Caco-2 (cell line): ENCODE results near the gene NCAPH2. TPM values are rescaled to one million over a fixed set of nuclear protein-coding genes. Genes with fewer than 3 reads are reported as not detected.

Source experiments
- BruUV-seq: library from RNA; stranded (reverse); fragments of 400-500 nt; replicated peaks from 2 replicates; lab custom pipeline; 2021; lab: Mats Ljungman, UMichigan
- CTCF ChIA-PET: fragments of 300-600 bp; sonication (Branson Sonifier 250); formaldehyde crosslinking; loops from one replicate; lab custom pipeline; 2022; ENCODE audit warnings: antibody characterized with exemption; lab: Charles Lee
- POLR2A ChIA-PET: fragments of 300-600 bp; sonication (Branson Sonifier 250); formaldehyde crosslinking; loops from one replicate; lab custom pipeline; 2022; ENCODE audit warnings: antibody characterized with exemption; lab: Charles Lee
- DNase-seq, 2 experiments: peaks; one replicate each; pipeline versions ENCODE4 v3.0.0 to v3.0.0-alpha.2; 2020 to 2022
- H3K27me3 ChIP-seq: replicated peaks from 2 replicates; pipeline ENCODE4 v1.6.0; 2011; ENCODE audit warnings: low read length; ENCODE audit not compliant: control insufficient read depth, insufficient read depth
- H3K36me3 ChIP-seq: 2 replicates; pipeline ENCODE4 v1.5.1; 2011; ENCODE audit warnings: low read length; ENCODE audit not compliant: control insufficient read depth, insufficient read depth
- H3K4me1 ChIP-seq: fragments of 250-450 bp; sonication (Bioruptor Pico); 2 replicates; pipeline ENCODE4 v1.5.1; 2020; ENCODE audit warnings: mild to moderate bottlenecking
- H3K4me3 ChIP-seq: 2 replicates; pipeline ENCODE4 v1.5.1; 2011; ENCODE audit warnings: low read depth, mild to moderate bottlenecking, control low read depth, low read length
- H3K9me3 ChIP-seq: fragments of 250-450 bp; sonication (Bioruptor Pico); 2 replicates; pipeline ENCODE4 v1.5.1; 2020; ENCODE audit warnings: mild to moderate bottlenecking, moderate library complexity
- H3K27ac Mint-ChIP-seq: one replicate; pipeline ENCODE4 v1.8.0; 2022; ENCODE audit warnings: mixed read lengths; ENCODE audit not compliant: unreplicated experiment
- H3K27me3 Mint-ChIP-seq: one replicate; pipeline ENCODE4 v1.8.0; 2022; ENCODE audit warnings: mixed read lengths; ENCODE audit not compliant: insufficient read depth, unreplicated experiment
- H3K36me3 Mint-ChIP-seq: one replicate; pipeline ENCODE4 v1.8.0; 2022; ENCODE audit warnings: mild to moderate bottlenecking, mixed read lengths; ENCODE audit not compliant: insufficient read depth, unreplicated experiment
- H3K4me1 Mint-ChIP-seq: one replicate; pipeline ENCODE4 v1.8.0; 2022; ENCODE audit warnings: low read depth, mixed read lengths; ENCODE audit not compliant: unreplicated experiment
- H3K4me3 Mint-ChIP-seq: one replicate; pipeline ENCODE4 v1.8.0; 2022; ENCODE audit warnings: mild to moderate bottlenecking, moderate library complexity, mixed read lengths; ENCODE audit not compliant: unreplicated experiment
- H3K9me3 Mint-ChIP-seq: one replicate; pipeline ENCODE4 v1.8.0; 2022; ENCODE audit warnings: mixed read lengths; ENCODE audit not compliant: unreplicated experiment
- intact Hi-C: fragments of 100-400 bp; cut with micrococcal nuclease; formaldehyde crosslinking; loops from one replicate; pipeline ENCODE4 v1.10.0; 2022; ENCODE audit not compliant: unreplicated experiment
- total RNA-seq: library from RNA; stranded (reverse); gene quantifications from 2 replicates; pipeline ENCODE4 v1.2.3, GENCODE V29; 2022
- TF ChIP-seq, protein P1 (sequence below), 2 experiments: fragments of 200-600 bp in 1 of 2; IDR thresholded peaks; 1 replicate in 1 of 2; 2 replicates in 1 of 2; pipeline versions ENCODE4 v1.5.1 to v1.8.0; 2011 to 2022; ENCODE audit warnings: antibody characterized with exemption in 1 of 2, control low read depth in 1 of 2, inconsistent platforms in 1 of 2, low read depth in 1 of 2, low read length in 1 of 2, mild to moderate bottlenecking in 1 of 2, moderate library complexity in 1 of 2; ENCODE audit not compliant: insufficient read depth in 1 of 2, severe bottlenecking in 1 of 2, unreplicated experiment in 1 of 2

NCAPH2 gene
- total RNA-seq, 1 experiment from 2014 or later: 88.9 TPM

DNA sequence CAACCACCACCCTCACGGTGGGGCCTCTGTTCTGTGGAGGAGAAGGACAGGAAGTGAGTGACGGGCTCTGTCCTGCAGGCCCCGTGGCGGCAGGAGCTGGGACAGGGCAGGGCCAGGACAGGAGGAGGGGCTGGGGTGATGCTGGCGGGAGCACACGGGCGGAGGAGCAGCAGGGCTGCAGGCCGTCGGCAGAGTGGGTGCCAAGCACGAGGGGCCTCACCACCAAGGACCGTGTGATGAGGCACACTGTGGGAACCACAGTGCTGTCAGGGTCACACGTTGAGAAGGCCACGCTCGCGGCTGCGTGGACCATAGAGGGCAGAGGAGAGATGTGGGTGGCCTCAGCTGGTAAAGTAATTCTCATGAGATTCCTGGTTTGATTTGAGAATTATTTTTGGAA lies 8.9 kb downstream of the NCAPH2 start:
- Histone ChIP-seq H3K4me1 (no peaks in the 10 kb centered on the region), H3K4me3 (no peak overlapping the region), H3K27me3 (no peaks in the 10 kb centered on the region), H3K36me3 (peaks cover 2% of the 10 kb centered on the region; the same call in 1 of the 2 replicates), H3K9me3 (no peaks in the 10 kb centered on the region)
- intact Hi-C loops: no loop called here
- H3K4me1 Mint-ChIP-seq: no peaks in the 10 kb centered on the region
- H3K27me3 Mint-ChIP-seq: no peaks in the 10 kb centered on the region
- DNase-seq: no peak
- ChIA-PET POLR2A (no interaction called here), CTCF (no interaction called here)
- peaks cover 67% of the 10 kb centered on the region for H3K36me3 Mint-ChIP-seq
- BruUV-seq: no TSS peak
- H3K4me3 Mint-ChIP-seq: no peak overlapping the region
- TF ChIP-seq, protein P1, sequence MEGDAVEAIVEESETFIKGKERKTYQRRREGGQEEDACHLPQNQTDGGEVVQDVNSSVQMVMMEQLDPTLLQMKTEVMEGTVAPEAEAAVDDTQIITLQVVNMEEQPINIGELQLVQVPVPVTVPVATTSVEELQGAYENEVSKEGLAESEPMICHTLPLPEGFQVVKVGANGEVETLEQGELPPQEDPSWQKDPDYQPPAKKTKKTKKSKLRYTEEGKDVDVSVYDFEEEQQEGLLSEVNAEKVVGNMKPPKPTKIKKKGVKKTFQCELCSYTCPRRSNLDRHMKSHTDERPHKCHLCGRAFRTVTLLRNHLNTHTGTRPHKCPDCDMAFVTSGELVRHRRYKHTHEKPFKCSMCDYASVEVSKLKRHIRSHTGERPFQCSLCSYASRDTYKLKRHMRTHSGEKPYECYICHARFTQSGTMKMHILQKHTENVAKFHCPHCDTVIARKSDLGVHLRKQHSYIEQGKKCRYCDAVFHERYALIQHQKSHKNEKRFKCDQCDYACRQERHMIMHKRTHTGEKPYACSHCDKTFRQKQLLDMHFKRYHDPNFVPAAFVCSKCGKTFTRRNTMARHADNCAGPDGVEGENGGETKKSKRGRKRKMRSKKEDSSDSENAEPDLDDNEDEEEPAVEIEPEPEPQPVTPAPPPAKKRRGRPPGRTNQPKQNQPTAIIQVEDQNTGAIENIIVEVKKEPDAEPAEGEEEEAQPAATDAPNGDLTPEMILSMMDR (IDR thresholded peaks at IDR 0.05; ENCODE audit: insufficient read depth in 1 of 2, low read depth in 1 of 2, low read length in 1 of 2, severe bottlenecking in 1 of 2, unreplicated experiment in 1 of 2): no peak
- H3K27ac Mint-ChIP-seq: no peak overlapping the region
- no peaks in the 10 kb centered on the region for H3K9me3 Mint-ChIP-seq

DNA sequence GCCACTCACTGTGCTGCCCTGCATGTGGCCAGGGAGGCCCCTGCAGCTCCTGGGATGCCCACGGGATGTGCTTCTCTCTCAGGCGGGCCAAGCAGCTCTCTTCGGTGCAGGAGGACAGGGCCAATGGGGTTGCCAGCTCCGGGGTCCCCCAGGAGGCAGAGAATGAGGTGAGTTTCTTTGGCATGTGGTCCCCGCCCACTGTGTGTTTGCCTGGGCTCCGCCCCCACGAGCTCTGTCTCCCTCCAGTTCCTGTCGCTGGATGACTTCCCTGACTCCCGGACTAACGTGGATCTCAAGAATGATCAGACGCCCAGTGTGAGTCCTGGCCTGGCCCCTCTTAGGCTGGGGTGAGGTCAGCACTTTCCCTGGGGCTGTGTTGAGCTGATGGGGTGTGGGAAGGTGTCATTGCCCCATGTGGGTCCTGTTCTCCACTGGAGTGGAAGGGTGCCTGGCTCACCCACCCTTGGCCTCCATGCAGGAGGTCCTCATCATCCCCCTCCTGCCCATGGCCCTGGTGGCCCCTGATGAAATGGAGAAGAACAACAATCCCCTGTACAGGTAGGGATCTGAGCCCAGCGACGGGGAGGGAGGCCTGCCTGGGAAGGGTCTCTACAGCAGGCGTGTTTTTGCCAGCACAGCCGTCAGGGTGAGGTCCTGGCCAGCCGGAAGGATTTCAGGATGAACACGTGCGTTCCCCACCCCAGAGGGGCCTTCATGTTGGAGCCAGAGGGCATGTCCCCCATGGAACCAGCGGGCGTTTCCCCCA lies 9.7 kb downstream of the NCAPH2 start:
- POLR2A ChIA-PET: no interaction called here

GRCh38 chr22:50518606-50519005 lies 10.6 kb downstream of the NCAPH2 start:
- POLR2A ChIA-PET: no interaction called here

More for the DNA sequence above, 9.7 kb downstream of the NCAPH2 start:
- H3K4me1 ChIP-seq: no peaks in the 10 kb centered on the region
- H3K9me3 Mint-ChIP-seq: no peaks in the 10 kb centered on the region
- DNase-seq: no peak
- no TSS peak for BruUV-seq
- no peaks in the 10 kb centered on the region for H3K27me3 Mint-ChIP-seq
- no peaks in the 10 kb centered on the region for H3K4me1 Mint-ChIP-seq
- no peak overlapping the region for H3K27ac Mint-ChIP-seq
- H3K4me3 Mint-ChIP-seq: no peak overlapping the region
- no peak overlapping the region for H3K4me3 ChIP-seq
- H3K9me3 ChIP-seq: no peaks in the 10 kb centered on the region
- H3K27me3 ChIP-seq: no peaks in the 10 kb centered on the region
- H3K36me3 ChIP-seq: peaks cover 2% of the 10 kb centered on the region; the same call in 1 of the 2 replicates
- TF ChIP-seq, protein P1 (IDR thresholded peaks at IDR 0.05; ENCODE audit: insufficient read depth in 1 of 2, low read depth in 1 of 2, low read length in 1 of 2, severe bottlenecking in 1 of 2, unreplicated experiment in 1 of 2): no peak
- peaks cover 59% of the 10 kb centered on the region for H3K36me3 Mint-ChIP-seq
- intact Hi-C loops: no loop called here
- CTCF ChIA-PET: interaction anchor here (0.5 kb wide), 1 partner anchor 9 kb away, joined by 4 read pairs; no protein-coding TSS in a partner anchor

More at GRCh38 chr22:50518606-50519005, 10.6 kb downstream of the NCAPH2 start:
- CTCF ChIA-PET: no interaction called here
- Mint-ChIP-seq H3K36me3 (peaks cover 51% of the 10 kb centered on the region), H3K4me3 (no peak overlapping the region), H3K27me3 (no peaks in the 10 kb centered on the region), H3K4me1 (no peaks in the 10 kb centered on the region), H3K9me3 (no peaks in the 10 kb centered on the region), H3K27ac (no peak overlapping the region)
- no peak overlapping the region for H3K4me3 ChIP-seq
- intact Hi-C loops: no loop called here
- no peaks in the 10 kb centered on the region for H3K9me3 ChIP-seq
- BruUV-seq: no TSS peak
- TF ChIP-seq, protein P1 (IDR thresholded peaks at IDR 0.05; ENCODE audit: insufficient read depth in 1 of 2, low read depth in 1 of 2, low read length in 1 of 2, severe bottlenecking in 1 of 2, unreplicated experiment in 1 of 2): no peak
- H3K4me1 ChIP-seq: no peaks in the 10 kb centered on the region
- H3K36me3 ChIP-seq: peaks cover 2% of the 10 kb centered on the region; the same call in 1 of the 2 replicates
- no peaks in the 10 kb centered on the region for H3K27me3 ChIP-seq
- DNase-seq: no peak
